DLD1 (cell line): Measurements from ENCODE around the gene DCTN3.

Source experiments
- in situ Hi-C: cut with HindIII; loops from 2 replicates; pipeline ENCODE4 v1.10.0; 2017; ENCODE audit warnings: low sequenced_read_pairs

The DCTN3 gene

GRCh38 chr9:34575862-34576596 lies 44.3 kb downstream of the DCTN3 start:
- in situ Hi-C loops = loop anchor here (10.0 to 25.0 kb wide), 2 partner anchors 71 to 139 kb away; no protein-coding TSS in a partner anchor

GRCh38 chr9:34575241-34575640 lies 45.1 kb downstream of the DCTN3 start:
- in situ Hi-C loops = loop anchor here (10.0 to 25.0 kb wide), 2 partner anchors 70 to 138 kb away; no protein-coding TSS in a partner anchor

DNA sequence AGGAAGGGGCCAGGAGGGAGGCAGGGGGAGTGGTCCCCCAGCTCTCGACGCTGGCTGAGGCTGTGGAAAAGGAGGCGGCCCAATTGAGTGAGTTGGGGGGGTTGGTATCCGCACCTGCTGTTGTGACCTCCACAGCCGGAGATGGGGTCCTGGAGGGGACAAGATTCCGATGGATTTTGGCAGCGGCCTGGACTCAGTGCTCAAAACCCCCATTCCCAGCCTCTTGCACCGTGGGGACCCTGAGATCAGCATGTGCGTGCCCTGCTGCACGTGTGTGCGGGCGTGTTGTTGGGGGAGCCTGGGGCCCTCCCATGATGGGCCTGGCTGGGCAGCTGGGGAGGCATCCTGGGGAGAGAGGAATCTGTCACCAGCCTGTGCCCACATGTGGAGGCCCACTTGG lies 45.7 kb downstream of the DCTN3 start:
- in situ Hi-C loops = loop anchor here (10.0 kb wide), 1 partner anchor 70 kb away; no protein-coding TSS in a partner anchor

GRCh38 chr9:34573599-34574325 lies 46.5 kb downstream of the DCTN3 start:
- in situ Hi-C loops = loop anchor here (10.0 kb wide), 1 partner anchor 69 kb away; no protein-coding TSS in a partner anchor

- in situ Hi-C loops = loop anchor here (10.0 kb wide), 1 partner anchor 68 kb away; no protein-coding TSS in a partner anchor
Measured at GRCh38 chr9:34572628-34573027, 47.7 kb downstream of the DCTN3 start.

DNA sequence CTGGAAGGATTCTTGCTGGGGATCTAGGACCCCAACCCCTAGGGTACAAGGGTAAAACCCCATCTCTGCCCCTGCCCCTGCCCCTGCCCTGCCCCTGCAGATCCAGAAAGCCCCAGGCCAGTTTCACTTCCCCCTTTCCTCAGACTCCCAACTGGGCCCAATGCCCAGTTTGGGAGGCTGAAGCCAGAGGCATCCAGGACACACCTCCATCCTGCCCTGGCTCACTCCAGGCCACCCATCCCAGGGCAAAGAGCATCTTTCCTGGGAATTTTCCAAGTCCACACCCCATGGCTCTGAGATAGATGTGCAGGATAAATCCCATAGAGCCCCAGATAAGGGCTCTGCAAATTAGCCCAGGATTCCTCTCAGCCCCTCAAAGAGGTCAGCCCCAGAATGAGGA lies 48.2 kb downstream of the DCTN3 start:
- in situ Hi-C loops = loop anchor here (10.0 kb wide), 1 partner anchor 67 kb away; no protein-coding TSS in a partner anchor

- in situ Hi-C loops = loop anchor here (10.0 kb wide), 1 partner anchor 67 kb away; no protein-coding TSS in a partner anchor
Measured at GRCh38 chr9:34571481-34571810, 48.8 kb downstream of the DCTN3 start.

GRCh38 chr9:34570809-34571480 lies 49.4 kb downstream of the DCTN3 start:
- in situ Hi-C loops = loop anchor here (10.0 kb wide), 1 partner anchor 66 kb away; no protein-coding TSS in a partner anchor

GRCh38 chr9:34570376-34570775 lies 49.9 kb downstream of the DCTN3 start:
- in situ Hi-C loops = loop anchor here (10.0 kb wide), 1 partner anchor 66 kb away; no protein-coding TSS in a partner anchor

DNA sequence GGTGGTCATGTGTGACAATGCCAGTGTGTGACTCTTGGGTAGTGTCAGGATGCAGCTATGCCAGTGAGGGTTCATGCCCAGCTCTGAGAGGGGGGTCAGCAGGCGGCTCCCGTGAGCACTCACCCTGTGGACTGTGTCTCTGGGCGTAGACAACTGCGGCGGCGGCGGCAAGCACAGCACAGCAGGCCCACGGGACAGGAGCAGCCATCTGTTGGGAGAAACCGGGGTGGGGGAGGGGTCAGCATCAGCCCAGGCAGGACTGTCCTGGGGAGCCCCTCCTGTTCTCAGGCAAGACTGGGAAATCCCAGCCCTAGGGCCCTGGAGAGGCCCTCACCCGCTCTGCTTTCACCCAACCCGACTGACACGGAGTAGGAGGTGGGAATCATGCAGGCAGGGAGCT lies 51.5 kb downstream of the DCTN3 start:
- in situ Hi-C loops = no loop called here

DNA sequence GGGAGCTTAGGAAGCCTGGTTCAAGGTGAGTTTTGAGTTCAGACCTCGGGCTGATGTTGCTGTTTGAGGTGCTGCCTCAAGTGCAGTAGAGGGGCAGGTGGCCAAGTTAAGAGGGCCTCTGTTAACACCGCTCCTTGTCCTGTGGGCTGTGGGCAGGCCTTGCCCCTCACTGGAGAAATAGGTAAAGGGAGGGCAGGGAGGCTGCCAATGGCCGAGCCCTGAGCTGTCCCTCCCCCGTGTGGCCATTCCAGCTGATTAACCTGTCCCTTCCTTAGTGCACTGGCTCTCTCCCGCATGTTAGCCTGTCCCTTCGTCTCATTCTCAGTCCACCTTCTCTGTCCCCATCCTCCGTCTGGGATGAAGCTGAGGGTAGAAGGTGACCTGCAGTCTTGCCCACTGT lies 52.2 kb downstream of the DCTN3 start:
- in situ Hi-C loops = no loop called here

GRCh38 chr9:34566972-34567371 lies 53.3 kb downstream of the DCTN3 start:
- in situ Hi-C loops = no loop called here

- in situ Hi-C loops = no loop called here
Measured at GRCh38 chr9:34566322-34566721, 54.0 kb downstream of the DCTN3 start.

DNA sequence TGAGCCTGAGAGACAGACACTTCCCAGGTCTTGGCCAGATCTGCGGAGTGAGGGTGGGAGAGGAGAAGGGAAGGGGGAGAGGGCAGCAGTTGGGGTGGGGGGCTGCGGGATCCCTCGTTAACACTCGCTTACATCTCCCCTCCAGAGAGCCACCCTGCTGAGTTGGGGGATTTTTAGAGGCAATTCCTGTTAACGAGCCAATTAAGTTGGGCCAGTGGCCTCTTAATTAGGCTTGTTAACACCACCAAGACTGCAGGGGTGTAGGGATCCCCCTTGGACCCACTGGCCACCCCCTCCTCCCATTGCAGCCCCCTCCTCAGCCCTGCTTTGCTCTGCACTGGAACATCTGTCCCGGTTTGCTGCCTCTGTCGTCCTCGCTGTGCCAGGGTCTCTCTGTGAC lies 54.4 kb downstream of the DCTN3 start:
- in situ Hi-C loops = no loop called here

DNA sequence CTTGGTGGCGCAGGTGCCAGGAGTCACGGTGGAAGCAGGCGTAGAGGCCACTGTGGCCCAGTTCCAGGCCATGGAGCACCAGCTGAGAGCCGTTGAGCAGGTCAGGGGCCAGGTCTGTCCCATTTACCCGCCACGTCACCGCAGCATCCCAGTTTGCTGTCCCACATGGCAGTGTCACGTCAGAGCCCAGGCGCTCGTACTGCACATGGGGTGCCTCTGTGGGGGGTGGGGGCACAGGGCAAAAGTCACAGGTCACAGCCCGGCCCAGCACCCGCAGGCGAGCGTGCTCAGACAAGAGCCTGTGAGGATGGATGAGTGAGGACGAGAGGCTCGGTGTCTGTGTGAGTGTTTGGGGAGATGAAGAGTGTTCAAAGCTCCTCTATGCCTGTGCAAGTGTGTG lies 55.7 kb downstream of the DCTN3 start:
- in situ Hi-C loops = no loop called here
